HL-60/S4 treated with phorbol 12-myristate 13-acetate at 8.2 ng/mL for 4 days and 3 days (cell line): Measurements from ENCODE around the gene PATJ.
"Not testable (repeated sequence)": the region's sequence is repeated elsewhere in the genome, so short reads cannot be mapped to it uniquely, and the experiment has no call there.

Experiments
- in situ Hi-C: fragments of 300-500 bp; cut with MboI; formaldehyde crosslinking; loops from 2 replicates; pipeline ENCODE4 v1.15.0; 2022; ENCODE audit warnings: low sequenced_read_pairs

PATJ gene

GRCh38 chr1:61931587-61932279, 189.5 kb downstream of the PATJ start:
- in situ Hi-C loops = no loop called here

- in situ Hi-C loops = no loop called here
Measured at GRCh38 chr1:61935516-61935915, 193.2 kb downstream of the PATJ start.

GRCh38 chr1:61936839-61937238, 194.6 kb downstream of the PATJ start:
- in situ Hi-C loops = no loop called here

GRCh38 chr1:61941794-61942193, 199.5 kb downstream of the PATJ start:
- in situ Hi-C loops = no loop called here

GRCh38 chr1:61942856-61943255, 200.6 kb downstream of the PATJ start:
- in situ Hi-C loops = no loop called here

GRCh38 chr1:61948685-61949084, 206.4 kb downstream of the PATJ start:
- in situ Hi-C loops = not testable (repeated sequence)

- in situ Hi-C loops = no loop called here
Measured at GRCh38 chr1:61950418-61950817, 208.1 kb downstream of the PATJ start.

- in situ Hi-C loops = no loop called here
Measured at GRCh38 chr1:61951731-61952580, 209.7 kb downstream of the PATJ start.

GRCh38 chr1:61952675-61953074, 210.4 kb downstream of the PATJ start:
- in situ Hi-C loops = no loop called here

GRCh38 chr1:61953076-61953789, 211.0 kb downstream of the PATJ start:
- in situ Hi-C loops = no loop called here

GRCh38 chr1:61953790-61954150, 211.5 kb downstream of the PATJ start:
- in situ Hi-C loops = no loop called here

GRCh38 chr1:61955261-61955660, 213.0 kb downstream of the PATJ start:
- in situ Hi-C loops = no loop called here

GRCh38 chr1:61956016-61956645, 213.9 kb downstream of the PATJ start:
- in situ Hi-C loops = no loop called here

GRCh38 chr1:61956784-61957183, 214.5 kb downstream of the PATJ start:
- in situ Hi-C loops = no loop called here

GRCh38 chr1:61961009-61961408, 218.7 kb downstream of the PATJ start:
- in situ Hi-C loops = no loop called here

GRCh38 chr1:61962631-61963030, 220.4 kb downstream of the PATJ start:
- in situ Hi-C loops = no loop called here

- in situ Hi-C loops = not testable (repeated sequence)
Measured at GRCh38 chr1:61966450-61967225, 224.4 kb downstream of the PATJ start.

GRCh38 chr1:61967750-61968149, 225.5 kb downstream of the PATJ start:
- in situ Hi-C loops = no loop called here

GRCh38 chr1:61968869-61969268, 226.6 kb downstream of the PATJ start:
- in situ Hi-C loops = no loop called here

- in situ Hi-C loops = no loop called here
Measured at GRCh38 chr1:61973100-61973837, 231.0 kb downstream of the PATJ start.
